Glutamatergic neuron (in vitro differentiated cells): ENCODE results near the gene ITGB4. TPM values are rescaled to one million over a fixed set of nuclear protein-coding genes. Genes with fewer than 3 reads are reported as not detected.
A peak's percentile ranks its signal among the peaks of the same experiment; 100 is the strongest.

ENCODE experiments used
- DNase-seq: peaks from one replicate; pipeline ENCODE4 v3.0.0; 2022
- H3K27ac Mint-ChIP-seq: one replicate; pipeline ENCODE4 v1.8.0; 2020; ENCODE audit warnings: mild to moderate bottlenecking, mixed read lengths, inconsistent platforms; ENCODE audit not compliant: unreplicated experiment
- H3K27me3 Mint-ChIP-seq: one replicate; pipeline ENCODE4 v1.8.0; 2020; ENCODE audit warnings: mild to moderate bottlenecking, moderate library complexity, mixed read lengths, inconsistent platforms; ENCODE audit not compliant: unreplicated experiment
- H3K36me3 Mint-ChIP-seq: one replicate; pipeline ENCODE4 v1.8.0; 2020; ENCODE audit warnings: mild to moderate bottlenecking, mixed read lengths, inconsistent platforms; ENCODE audit not compliant: unreplicated experiment
- H3K4me1 Mint-ChIP-seq: one replicate; pipeline ENCODE4 v1.8.0; 2020; ENCODE audit warnings: mild to moderate bottlenecking, low read depth, mixed read lengths, inconsistent platforms; ENCODE audit not compliant: unreplicated experiment
- H3K4me3 Mint-ChIP-seq: one replicate; pipeline ENCODE4 v1.8.0; 2020; ENCODE audit warnings: mild to moderate bottlenecking, mixed read lengths, inconsistent platforms; ENCODE audit not compliant: unreplicated experiment
- H3K9me3 Mint-ChIP-seq: one replicate; pipeline ENCODE4 v1.8.0; 2020; ENCODE audit warnings: mild to moderate bottlenecking, moderate library complexity, mixed read lengths, inconsistent platforms; ENCODE audit not compliant: unreplicated experiment
- CTCF ChIP-seq: fragments of 200-600 bp; sonication (generic); IDR thresholded peaks from one replicate; pipeline ENCODE4 v1.5.0; 2021; ENCODE audit not compliant: partially characterized antibody, unreplicated experiment
- total RNA-seq: library from RNA; stranded (reverse); fragmentation: NEBNext Ultra II Directional; extraction: Animal tissue kit (Norgen Biotek cat#: 25700); gene quantifications from one replicate; pipeline ENCODE4 v1.2.1, GENCODE V29; 2021; ENCODE audit not compliant: unreplicated experiment

The ITGB4 gene
- total RNA-seq, 1 donor from 2014 or later = not detected

GRCh38 chr17:75680431-75680830 lies 40.8 kb upstream of the ITGB4 start:
- Mint-ChIP-seq H3K4me1 (no peaks in the 10 kb centered on the region), H3K36me3 (no peaks in the 10 kb centered on the region), H3K9me3 (no peaks in the 10 kb centered on the region), H3K27me3 (peaks cover 3% of the 10 kb centered on the region), H3K4me3 (no peak overlapping the region), H3K27ac (no peak overlapping the region)
- DNase-seq = no peak
- TF ChIP-seq CTCF = no peak

GRCh38 chr17:75681289-75681688 lies 40.0 kb upstream of the ITGB4 start:
- Mint-ChIP-seq H3K36me3 (no peaks in the 10 kb centered on the region), H3K27ac (no peak overlapping the region), H3K4me1 (no peaks in the 10 kb centered on the region), H3K4me3 (no peak overlapping the region), H3K27me3 (peaks cover 3% of the 10 kb centered on the region), H3K9me3 (no peaks in the 10 kb centered on the region)
- DNase-seq = no peak
- TF ChIP-seq CTCF = no peak

GRCh38 chr17:75683583-75683982 lies 37.7 kb upstream of the ITGB4 start:
- TF ChIP-seq CTCF = no peak
- Mint-ChIP-seq H3K36me3 (no peaks in the 10 kb centered on the region), H3K4me3 (no peak overlapping the region), H3K27me3 (peaks cover 4% of the 10 kb centered on the region), H3K4me1 (no peaks in the 10 kb centered on the region), H3K27ac (no peak overlapping the region), H3K9me3 (no peaks in the 10 kb centered on the region)
- DNase-seq = no peak

GRCh38 chr17:75684249-75684648 lies 37.0 kb upstream of the ITGB4 start:
- no peak for DNase-seq
- H3K4me3 Mint-ChIP-seq = no peak overlapping the region
- H3K27ac Mint-ChIP-seq = no peak overlapping the region
- H3K27me3 Mint-ChIP-seq = peaks cover 7% of the 10 kb centered on the region
- no peak for TF ChIP-seq CTCF
- peaks cover 3% of the 10 kb centered on the region for H3K4me1 Mint-ChIP-seq
- H3K9me3 Mint-ChIP-seq = no peaks in the 10 kb centered on the region
- no peaks in the 10 kb centered on the region for H3K36me3 Mint-ChIP-seq

DNA sequence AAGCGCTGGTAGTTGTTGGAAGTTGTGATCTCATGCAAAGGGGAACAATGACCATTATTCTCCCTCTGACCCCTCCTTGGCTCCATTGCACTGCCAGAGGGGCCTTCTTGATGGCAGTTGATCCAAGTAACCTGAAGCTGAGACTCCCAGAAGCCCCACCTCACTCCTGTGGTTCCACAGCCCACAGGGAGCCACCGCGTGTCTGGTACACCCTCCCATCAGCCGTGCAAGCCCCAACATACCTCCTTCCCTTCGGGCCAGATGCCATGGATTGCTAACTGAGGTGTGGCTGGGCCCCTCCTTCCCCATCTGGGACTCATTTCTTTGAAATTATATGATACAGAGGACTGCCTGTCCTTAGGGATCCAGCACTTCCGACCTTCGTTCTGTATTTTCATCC lies 36.3 kb upstream of the ITGB4 start:
- Mint-ChIP-seq H3K4me3 (no peak overlapping the region), H3K4me1 (peaks cover 3% of the 10 kb centered on the region), H3K9me3 (no peaks in the 10 kb centered on the region), H3K36me3 (no peaks in the 10 kb centered on the region), H3K27me3 (peaks cover 4% of the 10 kb centered on the region), H3K27ac (peak overlapping the region; percentile 15)
- no peak for DNase-seq
- no peak for TF ChIP-seq CTCF
